ACC112 (cell line): ENCODE measurements around the gene CNOT6.

Experiments used
- H2AFZ ChIP-seq: fragments of 200-600 bp; sonication (generic); one replicate; pipeline ENCODE4 v1.6.0; 2017; ENCODE audit warnings: antibody characterized with exemption, low read length; ENCODE audit not compliant: unreplicated experiment
- H3K27ac ChIP-seq: fragments of 200-600 bp; sonication (generic); 2 replicates; pipeline ENCODE4 v1.5.1; 2014; ENCODE audit warnings: low read depth, mild to moderate bottlenecking, antibody characterized with exemption, low read length, moderate library complexity
- H3K27me3 ChIP-seq: fragments of 200-600 bp; sonication (generic); 2 replicates; pipeline ENCODE4 v1.6.1; 2014; ENCODE audit warnings: mild to moderate bottlenecking, antibody characterized with exemption, low read length, moderate library complexity, mixed read lengths; ENCODE audit not compliant: insufficient read depth
- H3K36me3 ChIP-seq: fragments of 200-600 bp; sonication (generic); 2 replicates; pipeline ENCODE4 v1.6.1; 2016; ENCODE audit warnings: mild to moderate bottlenecking, antibody characterized with exemption, low read length, moderate library complexity, mixed read lengths; ENCODE audit not compliant: insufficient read depth
- H3K4me1 ChIP-seq: fragments of 200-600 bp; sonication (generic); one replicate; pipeline ENCODE4 v1.6.1; 2016; ENCODE audit warnings: low read length, mixed read lengths; ENCODE audit not compliant: insufficient read depth, unreplicated experiment, control insufficient read depth
- H3K4me3 ChIP-seq: fragments of 200-600 bp; sonication (generic); 2 replicates; pipeline ENCODE4 v1.5.1; 2014; ENCODE audit warnings: mild to moderate bottlenecking, low read depth, low read length
- H3K79me2 ChIP-seq: fragments of 200-600 bp; sonication (generic); one replicate; pipeline ENCODE4 v1.6.0; 2016; ENCODE audit warnings: low read length; ENCODE audit not compliant: control insufficient read depth, unreplicated experiment, insufficient read depth

The CNOT6 gene

GRCh38 chr5:180608572-180609310 lies 114.6 kb downstream of the CNOT6 start:
- Histone ChIP-seq H3K4me3 (no peak overlapping the region), H3K79me2 (no peaks in the 10 kb centered on the region), H2AFZ (no peak overlapping the region), H3K27me3 (no peaks in the 10 kb centered on the region), H3K27ac (no peak overlapping the region), H3K36me3 (no peaks in the 10 kb centered on the region), H3K4me1 (no peaks in the 10 kb centered on the region)

- Histone ChIP-seq H3K36me3 (no peaks in the 10 kb centered on the region), H2AFZ (no peak overlapping the region), H3K4me3 (no peak overlapping the region), H3K27me3 (no peaks in the 10 kb centered on the region), H3K79me2 (no peaks in the 10 kb centered on the region), H3K27ac (no peak overlapping the region), H3K4me1 (no peaks in the 10 kb centered on the region)
Measured at GRCh38 chr5:180609386-180609785, 115.2 kb downstream of the CNOT6 start.

- Histone ChIP-seq H3K4me1 (no peaks in the 10 kb centered on the region), H3K27ac (no peak overlapping the region), H2AFZ (no peak overlapping the region), H3K27me3 (no peaks in the 10 kb centered on the region), H3K79me2 (no peaks in the 10 kb centered on the region), H3K4me3 (no peak overlapping the region), H3K36me3 (no peaks in the 10 kb centered on the region)
Measured at GRCh38 chr5:180609817-180610550, 115.8 kb downstream of the CNOT6 start.

DNA sequence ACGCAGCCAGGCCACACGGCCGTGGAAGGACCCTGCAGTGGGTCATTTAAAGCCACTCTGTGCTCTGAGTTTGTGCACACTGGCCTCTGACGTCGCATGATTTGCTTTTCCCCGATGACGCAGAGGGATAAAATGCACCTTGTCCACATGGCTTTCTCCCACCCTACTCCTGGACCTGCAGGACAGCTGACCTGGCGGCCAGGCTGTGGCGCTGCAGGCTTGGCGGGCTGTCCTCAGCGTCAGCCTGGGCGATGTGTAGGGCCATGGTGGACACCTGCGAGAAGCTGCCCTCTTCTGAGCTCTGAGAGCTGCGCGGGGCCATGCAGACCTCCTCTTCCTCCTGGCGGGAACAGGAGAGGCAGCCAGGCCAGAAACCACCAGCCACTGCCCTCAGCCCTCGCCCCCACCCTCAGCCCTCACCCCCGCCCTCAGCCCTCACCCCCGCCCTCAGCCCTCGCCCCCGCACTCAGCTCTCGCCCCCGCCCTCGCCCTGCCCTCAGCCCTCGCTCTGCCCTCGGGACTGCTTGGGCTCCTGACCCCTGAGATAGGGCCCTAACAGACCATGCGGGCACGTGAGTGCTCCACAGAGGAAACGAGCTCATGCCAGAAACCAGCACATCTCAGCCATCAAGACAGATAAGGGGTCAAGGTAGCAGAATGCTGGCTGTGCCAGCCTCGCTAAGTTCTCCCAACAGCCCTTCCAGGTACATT lies 117.1 kb downstream of the CNOT6 start:
- H3K27me3 ChIP-seq = 0 out of 2 replicates have a peak, but pooled peaks cover 1% of the 10 kb centered on the region
- H3K27ac ChIP-seq = no peak overlapping the region
- H3K36me3 ChIP-seq = no peaks in the 10 kb centered on the region
- H3K4me3 ChIP-seq = no peak overlapping the region
- no peaks in the 10 kb centered on the region for H3K4me1 ChIP-seq
- H2AFZ ChIP-seq = no peak overlapping the region
- H3K79me2 ChIP-seq = no peaks in the 10 kb centered on the region

- peaks cover 7% of the 10 kb centered on the region; the same call in 1 of the 2 replicates for H3K27me3 ChIP-seq
- no peak overlapping the region for H3K27ac ChIP-seq
- H3K4me3 ChIP-seq = no peak overlapping the region
- no peaks in the 10 kb centered on the region for H3K36me3 ChIP-seq
- H3K79me2 ChIP-seq = no peaks in the 10 kb centered on the region
- H3K4me1 ChIP-seq = no peaks in the 10 kb centered on the region
- H2AFZ ChIP-seq = no peak overlapping the region
Measured at GRCh38 chr5:180612683-180613082, 118.5 kb downstream of the CNOT6 start.

DNA sequence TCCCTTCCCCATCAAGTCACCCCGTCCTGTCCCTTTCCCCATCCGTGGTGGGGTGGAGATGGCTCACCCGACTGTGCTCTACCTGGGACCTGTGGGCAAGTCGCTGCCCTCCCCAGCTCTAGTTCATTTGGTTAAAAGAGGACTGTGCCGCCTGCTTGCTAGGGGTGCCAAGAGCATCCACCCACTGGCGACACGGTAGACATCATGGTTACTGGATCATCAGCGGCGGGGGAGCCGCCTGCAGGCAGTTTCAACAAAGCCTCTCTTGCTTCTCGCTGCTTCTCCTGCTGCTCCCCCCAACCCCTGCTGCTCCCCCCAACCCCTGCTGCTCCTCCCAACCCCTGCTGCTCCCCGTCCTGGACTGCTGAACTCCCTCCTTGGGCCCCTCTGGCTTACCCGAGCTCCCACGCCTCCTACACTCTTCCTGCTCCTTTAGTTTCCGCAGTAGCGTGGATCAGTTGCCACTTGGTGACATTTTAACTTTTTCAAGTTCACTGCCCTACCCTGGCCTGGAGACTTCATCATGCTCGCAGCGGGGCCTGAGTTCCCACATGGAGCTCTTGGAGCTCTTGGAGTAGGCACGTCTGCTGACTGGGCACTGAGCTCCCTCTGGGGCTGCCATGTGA lies 119.1 kb downstream of the CNOT6 start:
- H3K27me3 ChIP-seq = peaks cover 9% of the 10 kb centered on the region
- no peaks in the 10 kb centered on the region for H3K4me1 ChIP-seq
- no peak overlapping the region for H3K27ac ChIP-seq
- no peaks in the 10 kb centered on the region for H3K79me2 ChIP-seq
- no peak overlapping the region for H2AFZ ChIP-seq
- no peak overlapping the region for H3K4me3 ChIP-seq
- no peaks in the 10 kb centered on the region for H3K36me3 ChIP-seq

- Histone ChIP-seq H3K79me2 (no peaks in the 10 kb centered on the region), H3K27ac (no peak overlapping the region), H3K36me3 (no peaks in the 10 kb centered on the region), H3K27me3 (peaks cover 14% of the 10 kb centered on the region), H3K4me1 (no peaks in the 10 kb centered on the region), H3K4me3 (no peak overlapping the region), H2AFZ (no peak overlapping the region)
Measured at GRCh38 chr5:180613814-180614188, 119.6 kb downstream of the CNOT6 start.

DNA sequence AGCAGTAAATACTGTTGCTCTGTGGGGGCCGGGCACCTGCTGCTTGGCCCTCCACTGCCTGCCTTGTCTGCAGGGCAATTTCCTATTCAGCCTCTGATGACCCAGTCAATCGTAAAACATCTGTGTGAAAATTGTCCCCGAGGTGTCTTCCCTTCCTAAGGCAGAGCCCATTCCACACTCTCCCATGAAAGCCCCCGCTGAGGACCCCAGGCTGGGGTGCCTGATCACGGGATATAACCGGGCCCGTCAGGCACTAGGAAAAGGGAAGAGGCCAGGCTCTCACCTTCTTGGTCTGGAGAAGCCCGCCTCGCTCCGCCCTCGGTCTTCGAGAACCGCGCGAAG lies 124.3 kb downstream of the CNOT6 start:
- peaks cover 25% of the 10 kb centered on the region for H3K27me3 ChIP-seq
- H3K4me3 ChIP-seq = peak overlapping the region; percentile 69
- no peaks in the 10 kb centered on the region for H3K79me2 ChIP-seq
- no peak overlapping the region for H3K27ac ChIP-seq
- no peaks in the 10 kb centered on the region for H3K4me1 ChIP-seq
- H3K36me3 ChIP-seq = no peaks in the 10 kb centered on the region
- peak overlapping the region; percentile 32 for H2AFZ ChIP-seq

- Histone ChIP-seq H3K4me1 (no peaks in the 10 kb centered on the region), H2AFZ (peak overlapping the region; percentile 32), H3K79me2 (no peaks in the 10 kb centered on the region), H3K27ac (no peak overlapping the region), H3K4me3 (peak overlapping the region; percentile 69), H3K36me3 (no peaks in the 10 kb centered on the region), H3K27me3 (peaks cover 25% of the 10 kb centered on the region)
Measured at GRCh38 chr5:180618829-180619562, 124.8 kb downstream of the CNOT6 start.

DNA sequence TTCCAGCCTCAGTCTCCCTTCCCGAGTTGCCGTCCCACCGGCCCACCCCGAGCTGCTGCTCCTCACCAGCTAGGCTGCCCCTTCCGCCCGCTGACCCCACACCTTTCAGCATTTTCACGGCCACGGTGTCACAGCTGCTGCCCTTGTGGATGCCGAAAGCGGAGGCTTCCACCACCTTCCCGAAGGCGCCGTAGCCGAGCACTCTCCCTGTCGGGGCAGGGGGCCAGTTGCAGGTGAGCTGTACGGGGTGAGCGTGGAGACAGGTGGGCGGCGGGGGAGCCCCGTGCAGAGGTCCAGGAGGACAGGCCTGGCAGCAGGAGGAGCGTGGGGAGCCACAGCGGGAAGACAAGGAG lies 125.4 kb downstream of the CNOT6 start:
- Histone ChIP-seq H3K36me3 (no peaks in the 10 kb centered on the region), H3K27me3 (peaks cover 25% of the 10 kb centered on the region), H3K4me1 (no peaks in the 10 kb centered on the region), H2AFZ (peak overlapping the region; percentile 32), H3K27ac (no peak overlapping the region), H3K79me2 (no peaks in the 10 kb centered on the region), H3K4me3 (no peak overlapping the region)
